Endothelial cell (in vitro differentiated cells): ENCODE results near the gene G6PD. TPM values are rescaled to one million over a fixed set of nuclear protein-coding genes. Genes with fewer than 3 reads are reported as not detected.

Experiments used
- DNase-seq: peaks from one replicate; pipeline ENCODE4 v3.0.0; 2021; ENCODE audit warnings: low spot score
- H3K27ac Mint-ChIP-seq: one replicate; pipeline ENCODE4 v1.8.0; 2021; ENCODE audit warnings: mixed read lengths, inconsistent platforms; ENCODE audit not compliant: unreplicated experiment
- H3K27me3 Mint-ChIP-seq: one replicate; pipeline ENCODE4 v1.8.0; 2021; ENCODE audit warnings: mild to moderate bottlenecking, moderate library complexity, mixed read lengths, inconsistent platforms; ENCODE audit not compliant: unreplicated experiment
- H3K36me3 Mint-ChIP-seq: one replicate; pipeline ENCODE4 v1.8.0; 2021; ENCODE audit warnings: mild to moderate bottlenecking, low read depth, mixed read lengths, inconsistent platforms; ENCODE audit not compliant: unreplicated experiment
- H3K4me1 Mint-ChIP-seq: one replicate; pipeline ENCODE4 v1.8.0; 2021; ENCODE audit warnings: mild to moderate bottlenecking, mixed read lengths, inconsistent platforms; ENCODE audit not compliant: unreplicated experiment
- H3K4me3 Mint-ChIP-seq: one replicate; pipeline ENCODE4 v1.8.0; 2021; ENCODE audit warnings: mild to moderate bottlenecking, mixed read lengths, inconsistent platforms; ENCODE audit not compliant: unreplicated experiment
- H3K9me3 Mint-ChIP-seq: one replicate; pipeline ENCODE4 v1.8.0; 2021; ENCODE audit warnings: mixed read lengths, inconsistent platforms; ENCODE audit not compliant: unreplicated experiment
- total RNA-seq: library from RNA; stranded (reverse); fragmentation: NEBNext Ultra II Directional; extraction: Animal tissue kit (Norgen Biotek cat#: 25700); gene quantifications from one replicate; pipeline ENCODE4 v1.2.1, GENCODE V29; 2021; ENCODE audit not compliant: unreplicated experiment
- TF ChIP-seq, protein P1 (sequence below): fragments of 200-600 bp; sonication (generic); IDR thresholded peaks from one replicate; pipeline ENCODE4 v1.5.0; 2021; ENCODE audit warnings: antibody characterized with exemption; ENCODE audit not compliant: unreplicated experiment

Gene G6PD
- total RNA-seq, 1 donor from 2014 or later: 46.4 TPM

DNA sequence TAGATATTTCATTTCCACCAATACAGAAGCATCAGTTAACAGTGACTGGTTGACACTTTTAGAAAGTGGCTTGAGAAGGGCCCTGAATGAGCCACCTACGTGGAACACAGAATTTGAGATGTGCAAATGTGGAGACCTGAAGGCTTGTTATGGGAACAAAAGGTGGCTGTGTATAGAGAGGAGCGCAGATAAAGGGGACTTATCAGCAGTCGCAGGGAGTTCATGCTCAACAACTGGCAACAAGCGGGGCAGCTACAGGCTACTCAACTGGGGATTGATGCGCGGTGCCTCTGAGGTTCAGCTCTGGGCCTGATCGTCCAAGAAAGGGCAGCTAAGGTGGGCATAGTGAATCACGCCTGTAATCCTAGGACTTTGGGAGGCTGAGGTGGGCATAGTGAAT is 27.3 kb downstream of the G6PD start:
- no peak for DNase-seq
- H3K27ac Mint-ChIP-seq: no peak overlapping the region
- no peaks in the 10 kb centered on the region for H3K27me3 Mint-ChIP-seq
- H3K36me3 Mint-ChIP-seq: no peaks in the 10 kb centered on the region
- H3K9me3 Mint-ChIP-seq: no peaks in the 10 kb centered on the region
- H3K4me1 Mint-ChIP-seq: peaks cover 2% of the 10 kb centered on the region
- no peak overlapping the region for H3K4me3 Mint-ChIP-seq
- TF ChIP-seq, protein P1, sequence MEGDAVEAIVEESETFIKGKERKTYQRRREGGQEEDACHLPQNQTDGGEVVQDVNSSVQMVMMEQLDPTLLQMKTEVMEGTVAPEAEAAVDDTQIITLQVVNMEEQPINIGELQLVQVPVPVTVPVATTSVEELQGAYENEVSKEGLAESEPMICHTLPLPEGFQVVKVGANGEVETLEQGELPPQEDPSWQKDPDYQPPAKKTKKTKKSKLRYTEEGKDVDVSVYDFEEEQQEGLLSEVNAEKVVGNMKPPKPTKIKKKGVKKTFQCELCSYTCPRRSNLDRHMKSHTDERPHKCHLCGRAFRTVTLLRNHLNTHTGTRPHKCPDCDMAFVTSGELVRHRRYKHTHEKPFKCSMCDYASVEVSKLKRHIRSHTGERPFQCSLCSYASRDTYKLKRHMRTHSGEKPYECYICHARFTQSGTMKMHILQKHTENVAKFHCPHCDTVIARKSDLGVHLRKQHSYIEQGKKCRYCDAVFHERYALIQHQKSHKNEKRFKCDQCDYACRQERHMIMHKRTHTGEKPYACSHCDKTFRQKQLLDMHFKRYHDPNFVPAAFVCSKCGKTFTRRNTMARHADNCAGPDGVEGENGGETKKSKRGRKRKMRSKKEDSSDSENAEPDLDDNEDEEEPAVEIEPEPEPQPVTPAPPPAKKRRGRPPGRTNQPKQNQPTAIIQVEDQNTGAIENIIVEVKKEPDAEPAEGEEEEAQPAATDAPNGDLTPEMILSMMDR: no peak

DNA sequence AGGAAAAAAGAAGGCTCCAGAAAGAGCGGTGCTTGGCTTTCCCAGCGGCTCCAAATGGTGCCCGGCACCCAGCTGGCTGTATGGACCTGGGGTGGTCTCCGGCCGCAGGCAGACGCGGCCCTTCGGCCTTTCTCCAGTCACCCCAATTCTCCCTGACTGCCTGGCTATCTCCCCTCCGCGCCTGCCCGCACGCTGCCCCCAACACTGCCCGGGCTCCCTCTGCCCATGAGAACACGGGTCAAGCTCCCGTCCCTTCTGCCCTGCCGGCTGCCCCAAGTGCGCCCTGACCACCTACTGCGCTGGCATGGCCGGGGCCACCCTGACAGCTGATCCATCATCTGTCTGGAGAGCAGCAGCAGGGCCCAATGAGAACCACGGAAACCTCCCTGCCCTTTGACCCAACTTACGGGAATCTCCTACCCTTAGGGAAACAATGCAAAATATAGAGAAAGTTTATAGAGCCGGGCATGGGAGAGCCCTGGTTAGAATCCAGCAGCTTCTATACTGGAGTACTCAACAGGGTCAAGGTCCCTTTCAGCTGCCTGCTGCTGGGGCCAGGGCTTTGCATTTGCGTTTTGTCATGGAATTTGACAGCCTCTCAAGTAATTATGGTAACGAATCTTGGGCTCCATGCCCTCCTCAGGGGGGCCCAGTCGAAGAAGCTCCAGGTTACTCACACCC is 29.4 kb downstream of the G6PD start:
- Mint-ChIP-seq H3K4me3 (no peak overlapping the region), H3K27ac (no peak overlapping the region), H3K27me3 (no peaks in the 10 kb centered on the region), H3K9me3 (no peaks in the 10 kb centered on the region), H3K36me3 (no peaks in the 10 kb centered on the region), H3K4me1 (peaks cover 2% of the 10 kb centered on the region)
- TF ChIP-seq, protein P1: no peak
- no peak for DNase-seq

DNA sequence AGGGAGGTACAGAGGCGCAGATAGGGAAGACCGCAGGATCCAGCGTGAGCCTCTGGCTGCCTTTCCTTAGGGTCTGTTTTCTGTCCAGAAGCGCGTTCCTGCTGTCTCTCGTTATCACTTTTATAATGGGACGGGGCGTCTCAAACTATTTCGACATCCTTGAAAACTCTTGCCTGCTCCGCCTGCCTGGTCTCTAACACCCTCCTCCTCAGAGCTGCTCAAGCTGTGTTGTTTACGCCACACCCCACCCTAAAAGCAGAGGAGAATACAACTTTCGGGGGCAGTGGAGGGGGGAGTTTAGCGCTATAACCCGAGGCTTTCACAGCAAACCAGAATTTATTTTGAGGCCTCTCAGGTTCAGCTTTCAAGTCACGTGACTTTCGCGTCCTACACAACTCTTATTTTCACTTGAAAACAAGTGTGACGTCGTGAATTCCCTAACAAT is 30.0 kb downstream of the G6PD start:
- Mint-ChIP-seq H3K27ac (peak overlapping the region; percentile 92), H3K36me3 (no peaks in the 10 kb centered on the region), H3K9me3 (no peaks in the 10 kb centered on the region), H3K4me3 (peak overlapping the region; percentile 84), H3K4me1 (peaks cover 2% of the 10 kb centered on the region), H3K27me3 (no peaks in the 10 kb centered on the region)
- DNase-seq: no peak
- TF ChIP-seq, protein P1: no peak

DNA sequence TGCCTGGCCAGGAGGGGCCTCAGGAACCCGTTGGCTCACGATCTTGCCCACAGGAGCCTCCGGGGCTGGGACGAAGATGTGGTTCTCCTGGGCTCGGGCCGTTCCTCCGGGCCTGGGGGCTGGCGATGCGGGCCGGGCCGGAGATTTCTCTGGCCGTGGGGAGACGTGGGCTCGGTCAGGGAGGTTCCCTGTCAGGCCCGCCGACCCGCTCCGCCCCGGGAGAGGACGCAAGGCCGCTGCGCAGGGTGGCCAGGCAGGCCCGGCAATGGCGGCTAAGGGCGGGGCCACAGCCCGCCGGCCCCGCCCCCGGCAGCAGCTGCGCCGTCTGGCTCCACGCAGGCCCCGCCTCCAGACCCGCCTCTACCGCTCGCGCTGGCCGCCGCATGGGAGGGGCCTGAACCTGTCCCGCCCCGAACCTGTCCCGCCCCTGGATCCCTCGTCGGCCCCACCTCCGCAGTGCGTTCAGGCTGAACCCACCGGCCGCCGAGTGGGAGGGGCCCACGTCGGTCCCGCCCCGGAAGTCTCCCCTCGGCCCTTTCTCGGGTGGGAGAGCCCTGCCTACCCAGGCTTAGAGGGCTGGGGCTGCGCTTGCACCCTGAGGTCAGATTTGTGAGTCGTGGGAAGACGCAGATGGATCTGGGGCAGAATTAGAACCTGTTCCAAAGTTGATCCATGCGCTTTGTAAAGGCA is 30.5 kb downstream of the G6PD start, which contains the start of gene FAM3A:
Gene FAM3A, minus strand, starts transcription at position 267 of the 690 bp plus-strand sequence. CDS start 460 bp downstream, outside the sequence.
- Mint-ChIP-seq H3K36me3 (no peaks in the 10 kb centered on the region), H3K4me1 (peaks cover 2% of the 10 kb centered on the region), H3K9me3 (no peaks in the 10 kb centered on the region), H3K27me3 (no peaks in the 10 kb centered on the region), H3K27ac (peak within 1 kb of the TSS; percentile 92), H3K4me3 (peak within 1 kb of the TSS; percentile 89)
- TF ChIP-seq, protein P1: no peak
- peak; percentile 92 for DNase-seq
